Activated CD4-positive, alpha-beta T cell treated with anti-CD3 and anti-CD28 coated beads for 1 hour (primary cell): Measurements from ENCODE around the gene GPR158.

Source experiments
- DNase-seq: peaks from one replicate; pipeline ENCODE4 v3.0.0-alpha.2; 2020

The GPR158 gene

DNA sequence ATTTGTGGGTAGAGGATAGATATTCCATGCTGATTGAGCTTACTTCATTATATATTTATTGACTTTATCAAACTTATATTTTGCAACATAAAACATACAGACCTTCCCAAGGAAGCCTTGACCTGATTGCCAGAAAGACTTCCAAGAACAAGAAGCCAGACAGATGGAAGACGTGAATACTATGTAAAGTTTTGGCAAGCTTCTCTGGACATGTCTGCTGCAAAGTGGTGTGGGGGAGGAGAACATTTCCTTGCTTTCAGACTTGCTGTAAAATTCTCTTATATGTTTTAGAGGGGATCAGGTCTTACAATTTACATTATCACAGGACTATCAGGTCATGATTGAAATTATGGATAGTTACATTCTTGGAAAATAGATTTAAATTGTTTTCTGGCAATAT, 23.4 kb downstream of the GPR158 start:
- DNase-seq: no peak

- DNase-seq: no peak
Measured at GRCh38 chr10:25206693-25207414, 32.1 kb downstream of the GPR158 start.

DNA sequence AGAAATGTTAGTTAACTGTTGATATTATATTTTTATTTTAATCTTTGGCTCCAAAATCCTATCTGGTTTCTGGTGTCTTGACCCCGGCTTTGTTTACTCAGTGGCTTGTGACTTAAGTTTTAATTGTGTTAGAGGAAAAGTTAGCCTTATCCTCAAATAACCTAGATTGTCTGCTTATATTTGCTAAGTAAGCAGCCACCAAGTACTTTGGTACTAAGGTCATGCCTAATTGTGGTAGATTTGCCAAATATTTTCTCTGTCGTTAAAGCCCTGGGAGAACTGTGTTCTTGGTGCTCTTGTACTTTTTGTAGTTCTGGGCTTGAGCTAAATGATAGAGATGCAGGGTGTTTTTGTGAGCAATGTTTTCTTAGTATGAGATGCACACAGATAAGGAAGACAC, 34.8 kb downstream of the GPR158 start:
- DNase-seq: no peak

- no peak for DNase-seq
Measured at GRCh38 chr10:25210265-25210664, 35.5 kb downstream of the GPR158 start.

GRCh38 chr10:25220156-25220555, 45.4 kb downstream of the GPR158 start:
- no peak for DNase-seq

DNA sequence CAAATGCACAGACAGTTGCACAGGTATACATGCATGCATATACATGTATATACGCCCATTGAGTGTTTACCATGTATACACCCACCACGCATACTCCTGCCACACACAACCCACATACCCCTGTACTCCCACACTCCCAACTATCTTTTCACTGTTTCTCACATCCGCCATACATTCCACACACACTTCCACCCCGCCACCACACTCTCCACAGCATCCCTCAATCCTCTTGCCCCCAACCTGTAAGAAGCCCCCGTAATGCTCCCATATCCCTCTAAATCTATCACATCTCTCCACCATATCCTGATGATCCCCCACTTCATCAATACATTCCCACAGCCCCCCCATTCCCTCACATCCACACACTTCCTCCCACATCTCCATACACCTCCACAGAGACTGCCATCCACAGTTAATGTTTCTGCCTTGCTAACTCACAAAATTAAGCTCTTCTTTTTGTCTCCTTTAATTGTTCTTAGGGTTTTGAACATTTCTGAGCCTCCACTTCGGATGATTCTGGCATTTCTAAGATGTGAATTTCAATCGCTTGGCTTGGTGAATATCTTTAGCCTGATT, 47.4 kb downstream of the GPR158 start:
- DNase-seq: no peak

DNA sequence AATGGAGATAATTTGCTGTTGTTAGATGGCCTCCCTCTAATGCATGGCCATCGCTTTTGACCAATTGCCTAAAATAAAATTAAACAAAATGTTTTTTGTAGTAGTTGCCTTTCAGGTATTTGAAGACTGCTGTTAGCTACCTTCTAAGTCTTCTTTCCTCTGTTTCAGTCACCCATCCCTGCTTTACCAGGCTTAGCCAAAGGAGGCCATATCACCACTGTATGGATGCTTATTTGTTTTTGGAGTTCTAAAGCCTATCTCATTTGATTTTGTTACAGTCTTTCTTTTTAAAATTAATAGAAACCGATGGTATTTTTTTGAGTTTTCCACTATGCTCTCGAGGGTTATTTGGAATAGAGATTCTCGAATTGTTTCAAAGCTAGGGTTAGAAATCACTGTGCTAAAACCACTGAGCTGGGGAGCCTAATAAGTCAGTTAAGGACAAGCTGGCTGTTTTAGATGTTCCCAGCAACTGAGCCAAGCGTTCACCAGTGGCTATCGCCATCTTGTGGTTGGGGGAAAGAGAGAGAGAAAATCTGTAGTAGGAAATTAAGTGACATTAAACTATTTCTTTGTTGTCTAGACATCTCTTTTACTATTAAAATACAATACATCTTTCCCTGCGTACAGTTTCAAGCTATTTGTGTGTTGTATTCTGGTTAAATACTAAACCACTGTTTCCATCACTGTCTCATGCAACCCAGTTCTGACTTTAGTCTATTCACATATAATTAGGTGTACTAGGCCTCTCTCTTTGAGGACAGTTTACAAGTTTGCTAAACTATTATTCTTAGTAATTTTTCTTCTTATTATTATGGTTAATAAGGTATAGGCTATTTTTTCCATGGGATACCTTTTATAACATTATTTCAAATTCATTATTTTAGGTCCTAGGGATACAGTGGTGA, 52.2 kb downstream of the GPR158 start:
- DNase-seq: no peak

- DNase-seq: no peak
Measured at GRCh38 chr10:25231751-25232150, 57.0 kb downstream of the GPR158 start.

DNA sequence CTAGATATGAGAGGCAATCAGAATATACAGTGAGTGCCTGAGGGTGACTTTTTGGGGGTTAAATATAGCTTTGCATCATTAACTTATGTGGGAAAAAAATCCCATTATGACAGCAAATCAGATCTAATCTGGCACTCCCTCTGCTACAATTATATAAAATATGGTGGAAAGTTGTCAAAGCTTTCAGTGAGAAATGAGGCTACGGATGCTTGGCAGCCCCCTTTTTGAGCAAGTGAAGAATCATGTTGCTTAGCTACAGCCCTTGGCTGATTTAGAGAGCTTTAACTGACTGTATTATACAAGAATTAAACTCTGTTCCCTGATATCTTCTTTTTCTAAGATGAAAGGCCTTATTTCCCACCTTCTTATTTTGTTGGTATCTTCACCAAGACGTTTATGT, 57.4 kb downstream of the GPR158 start:
- DNase-seq: no peak

- DNase-seq: no peak
Measured at GRCh38 chr10:25245165-25245564, 70.4 kb downstream of the GPR158 start.

DNA sequence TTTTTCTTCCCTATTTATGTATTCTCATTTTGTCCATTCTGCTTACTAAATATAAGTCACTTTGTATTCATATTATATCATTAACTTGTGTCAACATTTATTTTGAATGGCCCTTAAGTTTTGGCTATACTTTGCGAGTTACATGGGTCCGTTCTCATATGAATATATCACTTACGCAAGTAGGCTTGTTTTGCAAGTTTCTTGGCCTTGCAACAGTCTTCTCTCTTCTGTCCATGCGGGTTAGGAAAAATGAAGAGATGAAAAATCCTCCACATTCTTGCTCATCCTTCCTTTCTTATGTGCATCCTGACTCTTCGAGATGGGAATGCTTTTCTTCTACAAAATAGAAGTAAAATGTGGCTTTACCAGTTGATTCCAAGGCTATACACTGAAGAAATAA, 82.8 kb downstream of the GPR158 start:
- DNase-seq: no peak

DNA sequence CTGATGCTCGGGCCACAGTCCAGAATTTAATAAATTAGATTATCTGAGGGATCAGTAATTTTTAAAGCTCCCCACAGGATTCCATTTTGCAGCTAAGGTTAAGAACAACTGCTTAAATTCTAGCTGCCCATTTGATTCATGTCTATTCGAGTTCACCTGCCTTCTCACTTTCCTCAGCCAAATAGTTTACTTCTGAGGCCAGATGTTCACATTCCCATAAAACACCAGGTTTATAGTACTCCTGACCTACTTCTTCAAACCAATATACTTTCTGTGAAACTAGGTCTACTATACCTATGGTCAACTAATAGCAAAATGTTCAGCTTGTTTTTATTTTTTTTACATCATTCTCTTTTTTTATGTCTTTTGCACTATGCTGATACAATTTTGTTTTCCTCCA, 86.3 kb downstream of the GPR158 start:
- DNase-seq: no peak

- DNase-seq: no peak
Measured at GRCh38 chr10:25261558-25261957, 86.8 kb downstream of the GPR158 start.

DNA sequence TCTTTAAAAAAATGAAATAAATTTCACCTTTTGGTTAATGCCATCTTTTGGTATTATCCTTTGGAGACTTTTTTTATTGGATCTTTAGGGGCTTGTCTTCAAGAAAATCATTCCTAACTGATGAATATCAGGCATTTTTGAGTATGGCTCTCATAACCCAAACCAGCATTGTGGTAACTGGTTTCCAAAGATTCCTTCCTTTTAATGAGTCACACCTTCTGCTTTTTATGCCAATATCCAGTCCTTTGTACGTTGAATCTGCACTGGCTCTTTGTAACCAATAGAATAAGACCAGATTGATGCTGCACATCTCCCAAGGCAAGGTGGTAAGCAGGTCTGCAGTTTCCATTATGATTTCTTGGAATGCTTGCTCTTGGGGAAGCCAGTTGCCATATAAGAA, 89.1 kb downstream of the GPR158 start:
- DNase-seq: no peak

DNA sequence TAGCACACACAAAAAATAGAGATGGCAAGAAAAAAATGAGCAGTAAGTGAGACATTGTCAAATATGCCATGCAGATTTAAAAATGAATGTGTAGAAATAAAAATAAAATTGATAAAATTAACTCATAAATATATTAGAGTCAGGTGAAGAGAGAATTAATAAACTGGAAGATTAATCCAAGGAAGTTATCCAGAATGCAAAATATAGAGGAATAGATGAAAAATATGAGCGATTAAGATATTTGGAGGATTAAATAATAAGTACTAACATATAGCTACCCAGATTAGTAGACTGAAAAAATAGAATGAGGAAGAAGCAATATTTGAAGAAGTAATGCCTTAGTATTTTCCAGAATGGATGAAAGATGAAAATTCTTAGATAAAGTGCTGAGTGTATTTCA, 103.4 kb downstream of the GPR158 start:
- DNase-seq: no peak

DNA sequence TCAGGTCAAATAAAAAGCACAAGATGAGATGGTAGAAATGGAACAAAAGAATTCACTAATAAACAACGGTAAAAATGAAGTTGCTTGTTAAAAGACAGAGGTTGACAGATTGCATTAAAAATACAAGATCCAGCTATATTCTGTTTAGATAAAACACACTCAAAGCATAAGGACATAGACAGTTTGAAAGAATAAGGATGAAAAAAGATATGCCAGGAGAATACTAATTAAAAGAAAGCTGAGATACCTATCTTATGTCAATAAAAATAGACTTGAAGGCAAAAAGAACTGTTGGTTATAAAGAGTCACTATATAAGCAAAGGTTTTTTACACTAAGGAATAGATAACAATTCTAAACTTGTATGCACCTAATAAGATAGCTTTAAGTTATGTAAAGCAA, 105.3 kb downstream of the GPR158 start:
- no peak for DNase-seq

- DNase-seq: no peak
Measured at GRCh38 chr10:25280573-25280972, 105.8 kb downstream of the GPR158 start.

DNA sequence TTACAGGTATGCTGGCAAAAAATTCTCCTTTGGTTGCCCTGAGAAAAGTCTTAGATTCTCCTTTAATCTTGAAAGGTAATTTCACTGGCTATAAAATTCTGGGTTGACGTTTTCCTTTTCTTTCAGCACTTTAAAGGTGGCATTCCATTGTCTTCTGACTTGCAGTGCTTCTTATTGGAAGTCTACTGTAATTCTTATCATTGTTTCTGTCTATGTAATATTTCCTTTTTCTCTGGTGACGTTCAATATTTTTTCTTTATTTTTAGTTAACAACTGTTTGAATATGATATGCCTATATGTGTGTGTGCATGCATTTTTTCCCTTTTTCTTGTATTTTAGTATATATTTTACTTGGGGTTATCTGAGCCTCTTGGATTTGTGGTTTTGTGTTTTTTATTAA, 111.0 kb downstream of the GPR158 start:
- DNase-seq: no peak

- no peak for DNase-seq
Measured at GRCh38 chr10:25288181-25288580, 113.4 kb downstream of the GPR158 start.

DNA sequence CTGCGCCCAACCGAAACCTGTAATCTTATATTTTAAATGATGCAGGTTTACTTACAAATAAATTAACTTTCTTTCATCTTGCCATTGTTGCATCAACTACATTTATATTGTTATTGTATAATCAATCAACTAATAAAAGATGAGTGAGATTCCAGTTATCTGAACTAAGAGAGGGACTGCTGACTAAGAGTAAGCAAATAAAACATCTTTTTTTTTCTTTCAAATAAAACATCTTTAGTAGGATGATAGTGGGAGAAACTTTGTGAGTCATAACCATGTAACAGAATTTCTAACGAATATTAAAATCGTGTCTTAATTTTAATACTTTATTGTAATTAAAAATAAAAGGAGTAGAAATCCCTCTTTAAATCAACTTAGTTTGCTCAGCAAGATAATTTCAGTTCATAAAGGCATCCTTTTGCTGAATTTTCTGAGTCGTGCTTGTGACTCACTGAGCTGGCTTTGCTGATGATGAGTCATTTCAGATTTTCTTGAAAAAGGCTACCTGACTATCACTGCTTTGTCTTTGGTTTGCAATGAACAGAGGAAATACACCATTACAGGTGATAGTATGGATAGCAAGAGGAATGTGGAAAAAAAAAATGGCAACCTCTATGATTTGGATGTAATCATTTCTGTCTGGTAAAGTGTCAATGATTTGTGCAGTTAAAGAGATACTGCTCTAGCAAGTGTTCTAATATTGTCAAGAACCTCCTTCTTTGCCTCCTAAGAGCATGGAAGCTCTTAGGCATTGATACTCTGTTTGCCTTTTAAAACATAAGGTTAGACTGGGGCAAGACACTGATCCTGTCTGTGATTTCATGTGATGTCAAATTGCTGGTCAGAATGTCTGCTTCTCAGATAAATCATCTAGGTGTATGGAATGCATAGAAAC, 119.5 kb downstream of the GPR158 start:
- no peak for DNase-seq

GRCh38 chr10:25296324-25296723, 121.5 kb downstream of the GPR158 start:
- no peak for DNase-seq

DNA sequence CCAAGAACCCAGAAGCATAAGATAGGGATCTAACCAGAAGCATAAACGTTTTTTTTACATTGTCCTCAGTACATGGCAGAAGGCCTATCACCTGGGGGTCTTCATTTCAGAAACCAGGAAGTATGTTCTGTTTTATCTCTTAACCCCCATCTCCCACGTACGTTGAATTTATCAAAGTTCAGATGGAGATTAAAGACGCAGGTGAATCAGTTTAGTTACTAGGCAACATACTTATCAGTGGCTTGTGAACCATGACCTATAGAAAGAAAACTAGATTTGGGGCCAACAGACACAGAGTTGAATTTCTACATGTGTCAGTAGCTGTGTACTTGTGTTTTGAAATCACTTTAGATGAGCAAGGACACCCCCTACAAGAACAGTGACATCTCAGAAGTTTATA, 122.7 kb downstream of the GPR158 start:
- no peak for DNase-seq

DNA sequence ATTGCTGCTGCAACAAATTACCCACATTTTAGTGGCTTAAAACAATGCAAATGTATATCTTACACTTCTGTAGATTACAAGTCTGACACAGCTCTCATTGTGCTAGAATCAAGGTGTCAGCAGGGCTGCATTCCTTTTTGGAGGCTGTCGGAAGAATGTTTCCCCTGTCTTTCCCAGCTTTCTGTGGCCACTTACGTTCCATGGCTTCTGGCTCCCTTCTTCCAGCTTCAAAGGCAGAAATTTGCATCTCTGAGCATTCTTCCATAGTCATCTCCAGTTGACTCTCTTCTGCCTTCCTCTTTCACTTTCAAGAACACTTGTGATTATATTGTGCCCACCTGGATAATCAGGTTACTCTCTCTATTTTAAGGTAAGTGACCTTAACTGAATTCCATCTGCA, 125.3 kb downstream of the GPR158 start:
- no peak for DNase-seq
